Thyroid gland (tissue), 4 donors: ENCODE data around the gene SUMF1.

Source experiments
- CTCF ChIP-seq, 6 experiments: fragments of 200-600 bp in 3 of 6; fragments of 450-650 bp in 3 of 6; sonication (generic) in 3 of 6; IDR thresholded peaks; one replicate each; pipeline ENCODE4 v1.5.1; 2016 to 2019; ENCODE audit warnings: antibody characterized with exemption in 6 of 6, mild to moderate bottlenecking in 2 of 6, inconsistent platforms in 1 of 6, moderate library complexity in 1 of 6
- POLR2A ChIP-seq, 2 donors: fragments of 450-650 bp; IDR thresholded peaks; one replicate each; pipeline ENCODE4 v1.6.1; 2017; ENCODE audit warnings: antibody characterized with exemption in 2 of 2, mild to moderate bottlenecking in 2 of 2, moderate library complexity in 1 of 2

- no peak for TF ChIP-seq POLR2A (IDR thresholded peaks at IDR 0.05)
- no peak for TF ChIP-seq CTCF (IDR thresholded peaks at IDR 0.05)
Observed at GRCh38 chr3:4396542-4396941, 70.5 kb downstream of the SUMF1 start.
